GM12875 (cell line): ENCODE results near the gene ELL.
A peak's percentile ranks its signal among the peaks of the same experiment; 100 is the strongest.

Experiments used
- H3K4me3 ChIP-seq: one replicate; pipeline ENCODE4 v1.5.1; 2011; ENCODE audit warnings: low read depth, low read length, control low read depth
- CTCF ChIP-seq: IDR thresholded peaks from 2 replicates; pipeline ENCODE4 v1.5.1; 2011; ENCODE audit warnings: low read depth, mild to moderate bottlenecking, control low read depth, inconsistent platforms, low read length, moderate library complexity, borderline replicate concordance; ENCODE audit not compliant: insufficient read depth

Gene ELL

GRCh38 chr19:18397242-18398202, 124.3 kb downstream of the ELL start, which contains the start of gene LRRC25:
LRRC25 (minus strand) TSS chr19:18397622; CDS start chr19:18396963, 659 bp downstream.
- no peak for TF ChIP-seq CTCF
- H3K4me3 ChIP-seq = peak within 1 kb of the TSS; percentile 49

DNA sequence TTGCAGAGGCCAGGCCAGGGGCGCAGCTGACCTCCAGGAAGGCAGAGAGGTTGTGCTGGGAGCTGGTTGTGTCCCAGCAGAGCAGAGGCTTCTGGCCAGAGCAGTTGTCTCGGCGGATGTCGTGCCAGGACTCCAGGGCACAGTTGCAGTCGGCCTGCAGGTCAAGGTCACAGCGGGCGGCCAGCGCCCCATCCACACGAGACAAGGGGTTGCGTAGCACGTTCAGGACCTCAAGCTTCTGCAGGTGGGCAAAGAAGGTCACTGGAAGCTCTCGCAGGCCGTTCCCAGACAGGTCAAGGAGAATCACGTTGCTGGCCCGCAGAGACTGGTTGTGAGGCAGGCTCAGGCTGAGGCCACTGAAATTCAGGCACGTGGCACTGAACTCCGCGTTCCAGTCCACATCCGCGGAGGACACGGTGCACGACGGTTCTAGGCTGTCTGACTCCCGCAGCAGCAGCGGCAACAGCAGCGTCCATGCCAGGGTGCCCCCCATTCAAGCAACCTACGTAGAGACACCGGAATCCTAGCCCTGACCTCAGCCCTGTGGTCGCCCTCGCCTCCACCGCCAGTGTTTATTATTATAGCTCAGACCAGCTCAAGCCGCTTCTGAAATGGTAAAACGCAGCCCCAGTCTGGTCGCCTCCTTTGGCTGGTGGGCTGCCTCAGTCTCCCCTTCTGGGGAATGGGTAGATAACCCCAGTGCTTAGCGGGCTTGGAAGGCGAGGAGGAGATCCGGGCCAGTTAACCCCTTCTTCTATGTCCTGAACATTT, 125.2 kb downstream of the ELL start:
- H3K4me3 ChIP-seq = peak overlapping the region; percentile 49
- no peak for TF ChIP-seq CTCF

GRCh38 chr19:18393836-18394235, 128.0 kb downstream of the ELL start:
- TF ChIP-seq CTCF = no peak
- no peak overlapping the region for H3K4me3 ChIP-seq

GRCh38 chr19:18392926-18393325, 128.9 kb downstream of the ELL start:
- no peak overlapping the region for H3K4me3 ChIP-seq
- TF ChIP-seq CTCF = no peak
